CD4-positive, alpha-beta T cell (primary cell): Measurements from ENCODE around the gene C1GALT1C1. TPM values are rescaled to one million over a fixed set of nuclear protein-coding genes. Genes with fewer than 3 reads are reported as not detected.

Experiments
- ATAC-seq: fragments of 200-7000 bp; cut with Tn5 transposase; one replicate; pipeline ENCODE4 v1.10.0; 2022; ENCODE audit warnings: mild to moderate bottlenecking; ENCODE audit not compliant: poor library complexity
- CTCF ChIA-PET: fragments of 350-600 bp; sonication (Branson Sonifier 250); formaldehyde crosslinking; loops from one replicate; lab custom pipeline; 2021; ENCODE audit warnings: antibody characterized with exemption, inconsistent platforms; lab: Charles Lee
- POLR2A ChIA-PET: fragments of 350-600 bp; sonication (Branson Sonifier 250); formaldehyde crosslinking; loops from one replicate; lab custom pipeline; 2021; ENCODE audit warnings: antibody characterized with exemption, inconsistent platforms; lab: Charles Lee
- DNase-seq, 14 experiments: peaks; one replicate each; pipeline ENCODE4 v3.0.0-alpha.2; 2013 to 2020; ENCODE audit warnings: mixed read lengths in 2 of 14
- H3K27ac ChIP-seq, 2 donors: one replicate each; pipeline versions ENCODE4 v1.5.1 to v1.7.0; 2013; ENCODE audit warnings: low read length in 2 of 2, low read depth in 1 of 2, mild to moderate bottlenecking in 1 of 2
- H3K27me3 ChIP-seq, 2 experiments: 1 replicate in 1 of 2; 2 replicates in 1 of 2; pipeline versions ENCODE4 v1.6.1 to v1.7.0; 2013; ENCODE audit warnings: low read length in 2 of 2, control low read depth in 1 of 2, mild to moderate bottlenecking in 1 of 2, moderate library complexity in 1 of 2; ENCODE audit not compliant: insufficient read depth in 2 of 2, control insufficient read depth in 1 of 2
- H3K36me3 ChIP-seq: one replicate; pipeline ENCODE4 v1.6.1; 2013; ENCODE audit warnings: low read length, control low read depth; ENCODE audit not compliant: insufficient read depth
- H3K4me1 ChIP-seq: one replicate; pipeline ENCODE4 v1.6.1; 2013; ENCODE audit warnings: low read length, control low read depth; ENCODE audit not compliant: insufficient read depth
- H3K4me3 ChIP-seq: one replicate; pipeline ENCODE4 v1.5.1; 2013; ENCODE audit warnings: mild to moderate bottlenecking, low read length, moderate library complexity
- H3K9me3 ChIP-seq, 2 experiments: 1 replicate in 1 of 2; 2 replicates in 1 of 2; pipeline versions ENCODE4 v1.6.1 to v1.7.0; 2013; ENCODE audit warnings: low read length in 2 of 2, mild to moderate bottlenecking in 2 of 2, control low read depth in 1 of 2, moderate library complexity in 1 of 2; ENCODE audit not compliant: control insufficient read depth in 1 of 2, insufficient read depth in 1 of 2
- H3K27ac Mint-ChIP-seq: one replicate; pipeline ENCODE4 v1.8.0; 2020; ENCODE audit warnings: mixed read lengths
- H3K27me3 Mint-ChIP-seq: one replicate; pipeline ENCODE4 v1.8.0; 2021; ENCODE audit warnings: mixed read lengths
- H3K36me3 Mint-ChIP-seq: one replicate; pipeline ENCODE4 v1.8.0; 2021; ENCODE audit warnings: low read depth, mixed read lengths
- H3K4me1 Mint-ChIP-seq: one replicate; pipeline ENCODE4 v1.8.0; 2021; ENCODE audit warnings: low read depth, mixed read lengths
- H3K4me3 Mint-ChIP-seq: one replicate; pipeline ENCODE4 v1.8.0; 2020; ENCODE audit warnings: mild to moderate bottlenecking, mixed read lengths
- H3K9me3 Mint-ChIP-seq: one replicate; pipeline ENCODE4 v1.8.0; 2020; ENCODE audit warnings: mixed read lengths
- intact Hi-C, 2 experiments: fragments of 100-400 bp; cut with DNase I in 1 of 2; cut with micrococcal nuclease in 1 of 2; formaldehyde crosslinking; loops; one replicate each; pipeline versions ENCODE4 v1.15.1 to v1.9.0; 2023 to 2025; cut with DNase I, micrococcal nuclease
- total RNA-seq, 174 experiments: library from RNA in 2 of 174; stranded (reverse) in 2 of 174; gene quantifications; one replicate each; pipeline ENCODE4 v1.2.3 and lab custom pipeline; 2021 to 2026
- TF ChIP-seq, protein P1 (sequence below): fragments of 200-600 bp; IDR thresholded peaks from one replicate; pipeline ENCODE4 v1.8.0; 2022; ENCODE audit warnings: antibody characterized with exemption, mild to moderate bottlenecking

The C1GALT1C1 gene
- total RNA-seq, 2 experiments from 2014 or later = 2.3 to 3.3 TPM

DNA sequence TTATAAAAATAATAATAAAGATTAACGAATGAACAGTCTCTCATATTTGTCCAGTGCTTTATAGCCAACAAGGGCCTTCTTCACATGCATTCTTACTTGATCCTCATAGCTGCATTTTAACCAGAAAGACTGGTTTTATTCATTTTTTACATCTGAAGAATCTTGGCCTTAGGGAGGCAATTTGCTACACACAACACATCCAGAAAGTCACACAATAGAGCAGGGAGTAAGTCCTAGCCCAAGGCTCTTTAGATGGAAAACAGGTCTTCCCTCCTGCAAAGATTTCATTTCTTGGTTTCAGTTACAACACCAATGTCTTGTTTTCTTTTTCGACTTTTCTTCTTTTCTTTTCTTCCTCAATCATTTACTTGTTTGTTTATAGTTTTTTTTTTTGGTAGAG lies 13.0 kb upstream of the C1GALT1C1 start:
- Mint-ChIP-seq H3K36me3 (no peaks in the 10 kb centered on the region), H3K9me3 (no peaks in the 10 kb centered on the region), H3K4me1 (no peaks in the 10 kb centered on the region), H3K4me3 (no peak overlapping the region), H3K27ac (no peak overlapping the region), H3K27me3 (no peaks in the 10 kb centered on the region)
- no peak overlapping the region for H3K4me3 ChIP-seq
- intact Hi-C loops = no loop called here
- ATAC-seq (no peak), DNase-seq (no peak)
- CTCF ChIA-PET = no interaction called here
- no peak overlapping the region for H3K27ac ChIP-seq
- no peaks in the 10 kb centered on the region for H3K9me3 ChIP-seq
- no peaks in the 10 kb centered on the region for H3K27me3 ChIP-seq
- H3K4me1 ChIP-seq = no peaks in the 10 kb centered on the region
- no peaks in the 10 kb centered on the region for H3K36me3 ChIP-seq
- POLR2A ChIA-PET = no interaction called here
- TF ChIP-seq, protein P1, sequence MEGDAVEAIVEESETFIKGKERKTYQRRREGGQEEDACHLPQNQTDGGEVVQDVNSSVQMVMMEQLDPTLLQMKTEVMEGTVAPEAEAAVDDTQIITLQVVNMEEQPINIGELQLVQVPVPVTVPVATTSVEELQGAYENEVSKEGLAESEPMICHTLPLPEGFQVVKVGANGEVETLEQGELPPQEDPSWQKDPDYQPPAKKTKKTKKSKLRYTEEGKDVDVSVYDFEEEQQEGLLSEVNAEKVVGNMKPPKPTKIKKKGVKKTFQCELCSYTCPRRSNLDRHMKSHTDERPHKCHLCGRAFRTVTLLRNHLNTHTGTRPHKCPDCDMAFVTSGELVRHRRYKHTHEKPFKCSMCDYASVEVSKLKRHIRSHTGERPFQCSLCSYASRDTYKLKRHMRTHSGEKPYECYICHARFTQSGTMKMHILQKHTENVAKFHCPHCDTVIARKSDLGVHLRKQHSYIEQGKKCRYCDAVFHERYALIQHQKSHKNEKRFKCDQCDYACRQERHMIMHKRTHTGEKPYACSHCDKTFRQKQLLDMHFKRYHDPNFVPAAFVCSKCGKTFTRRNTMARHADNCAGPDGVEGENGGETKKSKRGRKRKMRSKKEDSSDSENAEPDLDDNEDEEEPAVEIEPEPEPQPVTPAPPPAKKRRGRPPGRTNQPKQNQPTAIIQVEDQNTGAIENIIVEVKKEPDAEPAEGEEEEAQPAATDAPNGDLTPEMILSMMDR = no peak

DNA sequence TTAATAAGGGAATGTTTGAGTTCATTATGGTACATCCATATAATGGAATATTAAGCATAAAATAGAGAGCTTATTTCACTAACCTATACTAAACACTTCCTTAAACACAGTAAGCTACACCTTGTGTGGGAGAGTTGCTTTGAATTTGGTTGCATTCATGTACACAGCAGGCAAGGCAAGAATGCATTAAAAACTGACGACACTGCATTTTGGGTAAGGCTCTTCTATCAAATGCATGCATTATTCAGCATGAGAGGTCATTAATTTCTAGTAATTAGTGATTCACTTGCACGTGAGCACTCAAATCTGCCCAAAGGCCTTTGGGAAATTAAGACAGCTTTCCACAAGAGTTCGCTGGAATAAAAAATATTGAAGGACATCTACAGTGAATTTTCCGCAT lies 8.8 kb upstream of the C1GALT1C1 start:
- Mint-ChIP-seq H3K27me3 (no peaks in the 10 kb centered on the region), H3K4me3 (no peak overlapping the region), H3K9me3 (no peaks in the 10 kb centered on the region), H3K4me1 (no peaks in the 10 kb centered on the region), H3K36me3 (no peaks in the 10 kb centered on the region), H3K27ac (no peak overlapping the region)
- H3K27ac ChIP-seq = no peak overlapping the region
- no peaks in the 10 kb centered on the region for H3K27me3 ChIP-seq
- H3K4me3 ChIP-seq = no peak overlapping the region
- ChIA-PET POLR2A (no interaction called here), CTCF (no interaction called here)
- intact Hi-C loops = no loop called here
- DNase-seq = no peak
- no peaks in the 10 kb centered on the region for H3K36me3 ChIP-seq
- H3K9me3 ChIP-seq = no peaks in the 10 kb centered on the region
- ATAC-seq = no peak
- TF ChIP-seq, protein P1 = no peak
- H3K4me1 ChIP-seq = no peaks in the 10 kb centered on the region

GRCh38 chrX:120625371-120625770 lies 4.5 kb downstream of the C1GALT1C1 start:
- TF ChIP-seq, protein P1 = no peak
- Histone ChIP-seq H3K9me3 (no peaks in the 10 kb centered on the region), H3K27me3 (no peaks in the 10 kb centered on the region), H3K36me3 (peaks cover 6% of the 10 kb centered on the region), H3K27ac (no peak overlapping the region), H3K4me3 (no peak overlapping the region), H3K4me1 (peaks cover 10% of the 10 kb centered on the region)
- ChIA-PET POLR2A (interaction anchor here (1.5 kb wide), 1 partner anchor 64 kb away, joined by 4 read pairs; the partner anchor contains the start of gene CUL4B), CTCF (no interaction called here)
- ATAC-seq (no peak), DNase-seq (no peak)
- intact Hi-C loops = no loop called here
- H3K27ac Mint-ChIP-seq = no peak overlapping the region
- no peak overlapping the region for H3K4me3 Mint-ChIP-seq
- no peaks in the 10 kb centered on the region for H3K27me3 Mint-ChIP-seq
- H3K36me3 Mint-ChIP-seq = peaks cover 36% of the 10 kb centered on the region
- no peaks in the 10 kb centered on the region for H3K9me3 Mint-ChIP-seq
- peaks cover 19% of the 10 kb centered on the region for H3K4me1 Mint-ChIP-seq
